GM18870 (cell line): Measurements from ENCODE around the gene ASCC2.
"Not testable (repeated sequence)": the region's sequence is repeated elsewhere in the genome, so short reads cannot be mapped to it uniquely, and the experiment has no call there.

Source experiments
- ATAC-seq: cut with Tn5 transposase; IDR thresholded peaks from one replicate; pipeline ENCODE4 v1.9.1; 2021; ENCODE audit warnings: moderate library complexity; ENCODE audit not compliant: unreplicated experiment

Gene ASCC2

GRCh38 chr22:29837741-29838598 is at the start of gene ASCC2:
Gene ASCC2, minus strand, starts transcription at chr22:29838274. Its CDS starts 5,949 bp downstream, at chr22:29832325.
- ATAC-seq: peak; percentile 75

DNA sequence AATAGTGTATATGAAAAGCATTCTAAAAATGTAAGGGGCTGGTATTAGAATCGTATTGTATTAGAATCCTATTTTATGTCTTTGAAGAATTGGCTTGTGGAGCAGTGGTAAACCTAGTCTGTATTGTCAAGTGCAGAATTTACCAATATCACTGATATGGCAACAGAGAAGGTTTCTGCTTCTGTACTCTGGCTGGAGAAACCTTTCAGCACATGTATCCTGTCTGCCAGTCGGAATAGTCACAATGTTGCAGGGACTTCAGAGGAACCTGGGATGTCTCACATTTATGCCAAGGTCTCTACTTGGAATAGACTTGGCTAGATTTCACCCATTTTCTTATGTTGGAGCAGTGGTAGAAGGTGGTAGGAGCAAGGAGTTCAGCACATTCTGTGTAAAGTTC is 49.3 kb upstream of the ASCC2 start:
- ATAC-seq: no peak

- no peak for ATAC-seq
Measured at GRCh38 chr22:29886596-29886995, 48.5 kb upstream of the ASCC2 start.

- no peak for ATAC-seq
Measured at GRCh38 chr22:29885610-29886009, 47.5 kb upstream of the ASCC2 start.

GRCh38 chr22:29883775-29884097 is 45.7 kb upstream of the ASCC2 start:
- no peak for ATAC-seq

DNA sequence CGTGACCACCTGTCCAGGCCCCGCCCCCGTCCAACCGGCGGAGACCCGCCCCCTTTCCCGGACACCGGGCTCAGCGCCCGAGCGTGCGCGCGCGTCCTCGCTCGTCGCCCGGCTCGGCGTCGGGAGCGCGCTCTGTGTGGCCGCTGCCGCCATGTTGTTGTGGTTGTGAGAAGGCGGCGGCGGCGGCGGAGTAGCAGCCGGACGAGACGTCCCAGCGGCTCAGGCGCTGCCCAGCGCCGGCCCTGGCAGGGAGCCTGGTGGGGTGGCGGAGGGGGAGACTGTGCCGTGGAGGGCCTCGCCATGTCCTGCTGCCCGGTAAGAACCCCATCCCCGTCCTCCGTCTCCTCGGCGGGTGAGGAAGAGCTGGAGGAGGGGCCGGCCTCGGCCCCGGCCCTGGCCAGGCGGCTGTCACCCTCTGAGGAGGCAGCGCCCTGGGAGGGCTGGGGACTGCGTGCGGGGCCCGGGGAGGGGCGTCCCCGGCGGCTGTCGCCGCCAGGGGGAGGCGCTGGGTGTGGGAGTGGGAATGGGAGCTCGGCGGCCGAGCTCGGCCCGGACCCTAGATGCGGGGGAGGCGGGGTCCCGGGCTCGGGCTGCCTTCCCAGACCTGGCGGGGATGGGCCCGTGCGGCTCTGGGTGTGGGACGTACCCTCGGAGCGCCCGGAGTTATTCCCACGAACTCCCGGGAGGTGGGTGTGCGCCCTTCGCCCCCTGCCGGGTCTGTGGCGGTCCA is 45.1 kb upstream of the ASCC2 start, which contains the start of gene MTMR3:
Gene MTMR3 (plus strand): TSS at position 130 of the 730 bp plus-strand sequence. CDS start 87,886 bp downstream, outside the sequence.
- ATAC-seq: peak; percentile 49

- no peak for ATAC-seq
Measured at GRCh38 chr22:29882716-29883044, 44.6 kb upstream of the ASCC2 start.

GRCh38 chr22:29879753-29880152 is 41.7 kb upstream of the ASCC2 start:
- ATAC-seq: no peak

DNA sequence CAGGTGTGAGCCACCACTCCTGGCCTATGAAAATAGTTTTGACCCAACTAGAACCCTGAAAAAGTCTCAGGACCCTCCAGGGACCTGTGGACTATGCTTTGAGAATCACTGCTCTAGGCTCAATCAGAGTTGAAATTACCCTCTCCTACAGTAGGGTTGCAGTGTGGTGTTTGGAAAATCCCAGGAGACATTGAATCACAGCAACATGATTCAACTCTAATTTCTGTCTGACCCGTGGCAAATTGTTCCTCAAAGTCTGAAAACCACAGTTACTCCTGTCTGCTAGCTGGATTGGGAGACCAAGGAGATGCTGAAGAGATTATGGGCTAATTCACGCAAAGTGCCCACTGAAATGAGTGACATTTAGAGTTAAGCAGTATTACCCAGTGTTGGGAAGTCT is 39.5 kb upstream of the ASCC2 start:
- ATAC-seq: no peak

DNA sequence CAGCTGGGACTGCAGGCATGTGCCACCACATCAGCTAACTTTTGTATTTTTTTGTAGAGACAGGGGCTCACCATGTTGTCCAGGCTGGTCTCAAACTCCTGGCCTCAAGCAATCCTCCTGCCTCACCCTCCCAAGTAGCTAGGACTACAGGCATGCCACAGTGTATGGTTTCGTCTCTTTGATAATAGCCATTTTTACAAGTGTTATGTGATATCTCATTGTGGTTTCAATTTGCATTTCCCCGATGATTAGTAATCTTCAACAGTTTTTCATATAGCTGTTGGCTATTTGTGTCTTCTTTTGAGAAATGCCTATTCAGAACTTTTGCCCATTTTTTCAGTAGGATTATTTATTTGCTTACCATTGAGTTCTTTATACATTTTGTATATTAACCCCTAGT is 35.9 kb upstream of the ASCC2 start:
- no peak for ATAC-seq

- no peak for ATAC-seq
Measured at GRCh38 chr22:29872989-29873388, 34.9 kb upstream of the ASCC2 start.

DNA sequence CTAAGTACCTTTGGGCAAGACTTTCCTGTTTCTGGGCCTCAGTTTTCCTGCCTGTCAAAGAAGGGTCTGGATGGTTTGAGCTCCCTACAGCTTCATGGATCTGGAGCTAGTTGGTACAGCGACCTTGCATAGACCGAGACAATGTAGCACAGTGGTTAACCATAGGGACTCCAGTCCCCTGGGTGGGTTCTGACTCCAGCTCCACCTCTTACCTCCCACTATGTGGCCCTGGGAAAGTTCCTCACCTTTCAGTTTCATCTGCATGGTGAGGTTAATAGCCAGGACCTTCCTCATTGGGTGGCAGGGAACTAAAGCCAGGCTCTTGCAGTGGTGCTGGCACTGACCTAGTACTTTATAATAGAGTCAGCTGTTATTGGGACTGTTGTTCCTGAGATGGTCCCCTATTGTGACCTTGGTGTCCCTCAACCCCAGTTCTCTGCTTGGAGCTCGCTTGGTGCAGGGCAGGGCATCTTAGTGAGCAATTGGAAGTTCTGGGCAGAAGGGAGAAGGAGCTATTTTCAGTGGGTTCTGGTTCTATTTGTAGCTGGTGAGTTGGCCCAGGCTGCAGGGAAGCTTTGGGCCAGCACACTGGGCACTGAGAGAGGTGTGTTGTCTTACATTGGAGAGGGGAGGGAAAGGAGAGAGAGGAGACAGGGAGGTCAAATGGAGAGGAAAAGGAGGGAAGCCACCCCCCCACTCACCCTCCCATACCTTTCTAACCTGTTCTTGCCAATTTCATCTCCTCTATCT is 34.2 kb upstream of the ASCC2 start:
- no peak for ATAC-seq

- ATAC-seq: no peak
Measured at GRCh38 chr22:29871684-29872083, 33.6 kb upstream of the ASCC2 start.

- ATAC-seq: no peak
Measured at GRCh38 chr22:29870574-29870973, 32.5 kb upstream of the ASCC2 start.

DNA sequence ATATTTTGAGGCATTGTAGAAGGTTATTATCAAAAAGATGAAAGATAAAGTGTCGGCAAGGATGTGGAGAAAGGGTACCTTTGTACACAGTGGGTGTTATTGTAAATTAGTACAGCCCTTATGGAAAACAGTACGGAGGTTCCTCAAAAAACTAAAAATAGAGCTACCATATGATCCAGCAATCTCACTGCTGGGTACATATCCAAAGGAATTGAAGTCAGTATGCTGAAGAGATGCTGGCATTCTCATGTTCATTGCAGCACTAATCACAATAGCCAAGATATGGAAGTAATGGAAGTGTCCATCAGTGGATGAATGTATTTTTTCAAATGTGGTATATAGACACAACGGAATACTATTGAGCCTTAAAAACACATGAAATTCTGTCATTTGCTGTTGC is 29.8 kb upstream of the ASCC2 start:
- ATAC-seq: no peak

- ATAC-seq: no peak
Measured at GRCh38 chr22:29867260-29867659, 29.2 kb upstream of the ASCC2 start.

- not testable (repeated sequence) for ATAC-seq
Measured at GRCh38 chr22:29865572-29865971, 27.5 kb upstream of the ASCC2 start.

DNA sequence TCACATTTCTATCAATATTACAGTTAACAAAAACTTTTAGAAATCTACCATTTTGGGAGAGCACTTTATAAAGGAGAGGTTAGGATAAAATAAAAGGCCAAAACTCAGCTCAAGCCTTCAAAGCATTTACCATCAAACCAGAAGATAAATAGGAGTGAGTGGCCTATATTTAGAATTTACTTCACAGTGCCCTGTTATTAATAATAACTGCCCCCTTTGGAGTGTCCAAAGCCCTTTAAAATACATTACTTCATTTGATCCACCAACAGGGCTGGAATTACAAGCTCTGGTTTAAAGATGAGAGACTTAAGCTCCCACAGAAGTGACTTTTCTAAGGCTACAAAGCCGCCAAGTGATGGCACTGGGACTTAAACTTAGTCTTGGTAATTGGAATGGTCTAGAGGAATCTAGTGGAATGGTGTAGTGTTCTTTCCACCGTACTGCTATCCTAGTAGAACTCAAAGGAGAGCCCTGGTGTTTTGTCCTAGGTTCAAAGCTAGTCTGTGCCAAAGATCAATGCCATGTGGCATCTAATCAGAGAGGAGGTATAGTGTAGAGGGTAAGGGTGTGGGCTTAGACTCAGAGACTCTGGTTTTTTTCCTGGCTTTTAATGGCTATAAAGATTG is 23.7 kb upstream of the ASCC2 start:
- ATAC-seq: no peak

GRCh38 chr22:29860006-29860766 is 22.1 kb upstream of the ASCC2 start:
- no peak for ATAC-seq

GRCh38 chr22:29859030-29859429 is 21.0 kb upstream of the ASCC2 start:
- not testable (repeated sequence) for ATAC-seq
